VCaP (cell line): ENCODE measurements around the gene SPTBN4.

Experiments
- H3K27ac ChIP-seq: fragments of 450-650 bp; 2 replicates; pipeline ENCODE4 v1.5.1; 2017
- TF ChIP-seq, protein P1 (sequence below): fragments of 450-650 bp; conservative IDR thresholded peaks from 2 replicates; pipeline ENCODE4 v1.5.1; 2017; ENCODE audit warnings: mild to moderate bottlenecking, moderate library complexity

SPTBN4 gene

GRCh38 chr19:40603071-40603388, 136.2 kb downstream of the SPTBN4 start:
- H3K27ac ChIP-seq = no peak overlapping the region
- TF ChIP-seq, protein P1, sequence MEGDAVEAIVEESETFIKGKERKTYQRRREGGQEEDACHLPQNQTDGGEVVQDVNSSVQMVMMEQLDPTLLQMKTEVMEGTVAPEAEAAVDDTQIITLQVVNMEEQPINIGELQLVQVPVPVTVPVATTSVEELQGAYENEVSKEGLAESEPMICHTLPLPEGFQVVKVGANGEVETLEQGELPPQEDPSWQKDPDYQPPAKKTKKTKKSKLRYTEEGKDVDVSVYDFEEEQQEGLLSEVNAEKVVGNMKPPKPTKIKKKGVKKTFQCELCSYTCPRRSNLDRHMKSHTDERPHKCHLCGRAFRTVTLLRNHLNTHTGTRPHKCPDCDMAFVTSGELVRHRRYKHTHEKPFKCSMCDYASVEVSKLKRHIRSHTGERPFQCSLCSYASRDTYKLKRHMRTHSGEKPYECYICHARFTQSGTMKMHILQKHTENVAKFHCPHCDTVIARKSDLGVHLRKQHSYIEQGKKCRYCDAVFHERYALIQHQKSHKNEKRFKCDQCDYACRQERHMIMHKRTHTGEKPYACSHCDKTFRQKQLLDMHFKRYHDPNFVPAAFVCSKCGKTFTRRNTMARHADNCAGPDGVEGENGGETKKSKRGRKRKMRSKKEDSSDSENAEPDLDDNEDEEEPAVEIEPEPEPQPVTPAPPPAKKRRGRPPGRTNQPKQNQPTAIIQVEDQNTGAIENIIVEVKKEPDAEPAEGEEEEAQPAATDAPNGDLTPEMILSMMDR = no peak

DNA sequence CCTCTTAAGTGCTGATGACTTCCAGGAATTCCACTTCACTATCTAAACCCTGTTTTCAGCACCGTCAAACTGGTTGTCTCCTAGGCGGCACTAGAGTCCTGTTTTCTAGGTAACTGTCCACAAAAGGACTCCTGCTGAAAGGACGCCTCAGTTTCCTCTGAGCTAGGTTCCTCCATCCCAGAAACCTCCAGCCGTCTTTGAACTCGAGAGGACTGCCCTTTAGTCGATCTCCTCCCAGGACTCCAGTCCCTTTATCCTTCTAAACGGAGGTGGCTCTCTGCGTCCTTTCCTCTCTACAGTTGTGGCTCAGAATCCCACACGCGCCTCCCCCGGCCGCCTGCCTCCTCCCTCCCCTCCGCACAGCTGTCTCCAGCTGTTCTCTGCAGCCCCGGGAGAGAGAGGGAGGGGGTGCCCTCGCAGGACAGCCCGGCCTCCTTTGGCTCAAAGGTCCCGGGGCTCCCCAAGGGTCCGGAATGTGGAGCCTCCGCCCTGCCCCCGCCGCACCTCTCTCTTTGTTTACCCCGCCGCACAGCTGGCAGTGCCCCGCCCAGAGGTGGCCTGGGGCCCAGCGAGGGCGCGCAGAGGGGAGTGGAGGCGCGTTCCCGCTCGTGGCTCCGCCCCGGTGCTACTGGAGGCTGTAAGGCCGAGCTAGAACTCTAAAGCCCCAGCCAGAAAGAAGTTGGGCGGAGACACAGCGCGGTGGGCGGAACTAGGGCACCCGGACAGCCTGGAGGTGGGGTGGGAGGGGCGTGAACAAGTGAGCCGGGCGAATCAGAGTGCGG, 136.8 kb downstream of the SPTBN4 start:
- H3K27ac ChIP-seq = no peak overlapping the region

GRCh38 chr19:40604171-40604646, 137.4 kb downstream of the SPTBN4 start:
- TF ChIP-seq, protein P1 = no peak
- peak overlapping the region; percentile 67; the same call in 1 of the 2 replicates for H3K27ac ChIP-seq

More for the DNA sequence above, 136.8 kb downstream of the SPTBN4 start:
- TF ChIP-seq, protein P1 = no peak

DNA sequence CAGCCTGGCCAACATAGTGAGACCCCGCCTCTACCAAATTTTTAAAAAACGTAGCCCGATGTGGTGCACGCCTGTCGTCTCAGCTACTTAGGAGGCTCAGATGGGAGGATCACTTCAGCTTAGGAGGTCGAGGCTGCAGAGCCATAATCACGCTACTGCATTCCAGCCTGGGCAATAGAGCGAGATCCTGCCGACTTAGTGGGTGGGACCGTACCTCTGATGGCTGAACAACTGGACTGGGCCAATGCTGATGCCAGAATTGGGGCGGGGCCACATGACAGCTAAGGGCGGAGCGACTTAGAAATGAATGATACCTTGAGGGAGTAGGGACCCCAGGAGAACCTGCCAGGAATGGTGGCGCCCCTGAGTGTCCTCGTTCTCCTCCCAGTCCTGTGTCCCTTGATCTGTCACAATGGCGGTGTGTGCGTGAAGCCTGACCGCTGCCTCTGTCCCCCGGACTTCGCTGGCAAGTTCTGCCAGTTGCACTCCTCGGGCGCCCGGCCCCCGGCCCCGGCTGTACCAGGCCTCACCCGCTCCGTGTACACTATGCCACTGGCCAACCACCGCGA, 137.9 kb downstream of the SPTBN4 start:
- peak overlapping the region; percentile 67 for H3K27ac ChIP-seq

GRCh38 chr19:40605216-40605971, 138.6 kb downstream of the SPTBN4 start:
- peak overlapping the region; percentile 67 for H3K27ac ChIP-seq
- TF ChIP-seq, protein P1 = peak; percentile 54

More for the DNA sequence above, 137.9 kb downstream of the SPTBN4 start:
- TF ChIP-seq, protein P1 = no peak

DNA sequence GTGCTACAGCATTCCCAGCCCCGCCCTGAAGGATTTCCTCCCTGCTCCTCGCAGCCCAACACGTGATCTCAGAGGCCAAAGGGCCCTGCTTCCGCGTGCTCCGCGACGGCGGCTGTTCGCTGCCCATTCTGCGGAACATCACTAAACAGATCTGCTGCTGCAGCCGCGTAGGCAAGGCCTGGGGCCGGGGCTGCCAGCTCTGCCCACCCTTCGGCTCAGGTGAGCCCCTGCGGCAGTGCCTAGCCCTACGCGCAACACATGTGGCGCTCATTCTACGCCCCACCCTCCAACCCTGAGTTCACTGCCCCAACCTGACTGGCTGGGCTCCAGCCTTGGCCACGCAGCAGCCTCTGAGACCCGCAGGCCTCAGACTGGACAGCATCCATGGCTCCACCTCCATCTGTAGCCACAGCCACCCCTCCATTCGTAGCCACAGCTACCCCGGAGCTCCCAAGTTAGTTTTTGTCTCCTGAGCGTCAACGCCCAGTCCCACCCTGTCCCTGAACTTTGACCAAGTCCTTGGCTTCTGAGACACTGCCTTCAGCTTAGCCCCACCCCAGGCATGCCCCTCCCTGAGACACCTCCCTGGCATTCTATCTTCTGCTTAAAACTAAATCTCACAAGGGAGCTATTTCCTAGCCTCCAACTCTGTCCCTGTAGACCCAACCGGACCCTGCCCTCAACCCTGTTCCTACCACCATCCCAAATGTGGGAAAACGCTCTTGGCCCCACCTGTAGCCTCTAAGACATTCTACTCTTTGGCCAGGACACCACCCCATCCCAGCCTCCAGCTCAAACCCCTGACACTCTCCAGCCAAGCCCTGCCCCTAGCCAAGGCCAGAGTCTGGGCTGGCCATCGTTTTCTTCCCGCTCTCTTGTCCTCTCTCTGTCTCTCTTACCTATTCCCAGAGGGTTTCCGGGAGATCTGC, 140.8 kb downstream of the SPTBN4 start:
- TF ChIP-seq, protein P1 = no peak
- no peak overlapping the region for H3K27ac ChIP-seq
